B cell (primary cell): Measurements from ENCODE around the gene MRGPRX4. TPM values are rescaled to one million over a fixed set of nuclear protein-coding genes. Genes with fewer than 3 reads are reported as not detected.
A peak's percentile ranks its signal among the peaks of the same experiment; 100 is the strongest.

Experiments
- ATAC-seq: fragments of 200-7000 bp; cut with Tn5 transposase; one replicate; pipeline ENCODE4 v1.10.0; 2021; ENCODE audit warnings: low read depth, mild to moderate bottlenecking, moderate number of reproducible peaks, moderate library complexity
- CTCF ChIA-PET: fragments of 350-600 bp; sonication (Branson Sonifier 250); formaldehyde crosslinking; loops from one replicate; lab custom pipeline; 2021; ENCODE audit warnings: antibody characterized with exemption, inconsistent platforms; lab: Charles Lee
- POLR2A ChIA-PET: fragments of 350-600 bp; sonication (Branson Sonifier 250); formaldehyde crosslinking; loops from one replicate; lab custom pipeline; 2021; ENCODE audit warnings: antibody characterized with exemption; lab: Charles Lee
- DNase-seq: peaks from one replicate; pipeline ENCODE4 v3.0.0; 2013
- H2AFZ ChIP-seq: 2 replicates; pipeline ENCODE4 v1.6.1; 2012; ENCODE audit warnings: mild to moderate bottlenecking, low read depth, low read length; ENCODE audit not compliant: insufficient read depth, poor library complexity, severe bottlenecking
- H3K27ac ChIP-seq, 2 donors: 1 replicate in 1 of 2; 2 replicates in 1 of 2; pipeline ENCODE4 v1.5.1; 2012 to 2013; ENCODE audit warnings: low read length in 2 of 2, mild to moderate bottlenecking in 2 of 2, moderate library complexity in 1 of 2
- H3K27me3 ChIP-seq, 4 experiments: fragments of 200-600 bp in 1 of 4; sonication (generic) in 1 of 4; replicated peaks in 1 of 4; 1 replicate in 2 of 4; 2 replicates in 2 of 4; pipeline versions ENCODE4 v1.6.1 to v1.7.0; 2013 to 2016; ENCODE audit warnings: low read length in 3 of 4, mild to moderate bottlenecking in 2 of 4, mixed read lengths in 1 of 4, moderate library complexity in 1 of 4; ENCODE audit not compliant: insufficient read depth in 4 of 4, control insufficient read depth in 3 of 4; ENCODE audit errors: control extremely low read depth in 1 of 4
- H3K36me3 ChIP-seq, 2 experiments: replicated peaks in 1 of 2; 1 replicate in 1 of 2; 2 replicates in 1 of 2; pipeline versions ENCODE4 v1.6.1 to v1.7.1; 2013; ENCODE audit warnings: low read length in 1 of 2; ENCODE audit not compliant: insufficient read depth in 2 of 2, control insufficient read depth in 1 of 2; ENCODE audit errors: control extremely low read depth in 1 of 2, extremely low read depth in 1 of 2
- H3K4me1 ChIP-seq, 2 donors: fragments of 200-600 bp in 1 of 2; sonication (generic) in 1 of 2; 1 replicate in 1 of 2; 2 replicates in 1 of 2; pipeline versions ENCODE4 v1.5.1 to v1.6.1; 2013 to 2017; ENCODE audit warnings: low read length in 2 of 2; ENCODE audit not compliant: control insufficient read depth in 2 of 2, insufficient read depth in 2 of 2
- H3K4me2 ChIP-seq: replicated peaks from 2 replicates; pipeline ENCODE3; 2012; ENCODE audit warnings: mild to moderate bottlenecking, low read depth, low read length; ENCODE audit not compliant: poor library complexity, severe bottlenecking
- H3K4me3 ChIP-seq, 5 experiments: fragments of 200-600 bp in 1 of 5; sonication (generic) in 1 of 5; 1 replicate in 3 of 5; 2 replicates in 2 of 5; pipeline versions ENCODE4 v1.5.1 to v1.7.0; 2011 to 2016; ENCODE audit warnings: low read length in 4 of 5, mild to moderate bottlenecking in 4 of 5, low read depth in 2 of 5, control low read depth in 1 of 5, moderate library complexity in 1 of 5; ENCODE audit not compliant: insufficient read depth in 1 of 5; ENCODE audit errors: control extremely low read depth in 1 of 5, extremely low read depth in 1 of 5
- H3K79me2 ChIP-seq: fragments of 200-600 bp; sonication (generic); one replicate; pipeline ENCODE4 v1.6.0; 2016; ENCODE audit warnings: low read length; ENCODE audit not compliant: control insufficient read depth, insufficient read depth
- H3K9ac ChIP-seq: fragments of 200-600 bp; sonication (generic); 2 replicates; pipeline ENCODE4 v1.6.1; 2017; ENCODE audit warnings: mild to moderate bottlenecking, low read length, moderate library complexity
- H3K9me3 ChIP-seq, 3 donors: one replicate each; pipeline versions ENCODE4 v1.6.1 to v1.7.1; 2013; ENCODE audit warnings: low read length in 2 of 3; ENCODE audit not compliant: control insufficient read depth in 2 of 3, insufficient read depth in 1 of 3; ENCODE audit errors: control extremely low read depth in 1 of 3
- H4K20me1 ChIP-seq: 2 replicates; pipeline ENCODE4 v1.6.0; 2012; ENCODE audit warnings: mild to moderate bottlenecking, low read length; ENCODE audit not compliant: insufficient read depth, control insufficient read depth, poor library complexity, severe bottlenecking
- H3K27ac Mint-ChIP-seq: one replicate; pipeline ENCODE4 v1.8.0; 2021; ENCODE audit warnings: mixed read lengths
- H3K27me3 Mint-ChIP-seq: one replicate; pipeline ENCODE4 v1.8.0; 2021; ENCODE audit warnings: mixed read lengths
- H3K4me1 Mint-ChIP-seq: one replicate; pipeline ENCODE4 v1.8.0; 2021; ENCODE audit warnings: mixed read lengths
- H3K4me3 Mint-ChIP-seq: one replicate; pipeline ENCODE4 v1.8.0; 2021; ENCODE audit warnings: mixed read lengths
- H3K9me3 Mint-ChIP-seq: one replicate; pipeline ENCODE4 v1.8.0; 2022; ENCODE audit warnings: mixed read lengths; ENCODE audit not compliant: insufficient read depth
- CTCF ChIP-seq: fragments of 200-600 bp; IDR thresholded peaks from one replicate; pipeline ENCODE4 v1.8.0; 2022; ENCODE audit warnings: antibody characterized with exemption, mild to moderate bottlenecking
- EZH2 ChIP-seq: IDR thresholded peaks from 2 replicates; pipeline ENCODE4 v1.6.1; 2012; ENCODE audit warnings: borderline replicate concordance, low read depth, mild to moderate bottlenecking, moderate library complexity, low read length; ENCODE audit not compliant: insufficient read depth, poor library complexity, severe bottlenecking
- WGBS: methylation state at CpG from one replicate; pipeline ENCODE4 v1.1.5; 2013; ENCODE audit warnings: missing lambda C conversion rate; ENCODE audit not compliant: insufficient coverage; 5-methylcytosine and 5-hydroxymethylcytosine counted together
- intact Hi-C: fragments of 100-400 bp; cut with micrococcal nuclease; formaldehyde crosslinking; loops from one replicate; pipeline ENCODE4 v1.10.0; 2022
- polyA plus RNA-seq: library from polyadenylated mRNA; depleted of rRNA; stranded (reverse); fragments of >200 nt; gene quantifications from 2 replicates; pipeline ENCODE4 v1.2.3, GENCODE V29; 2012
- total RNA-seq, 2 donors: library from RNA; stranded (reverse); fragments of 120-200 nt in 1 of 2; gene quantifications; 1 replicate in 1 of 2; 2 replicates in 1 of 2; pipeline versions ENCODE4 v1.2.3 to v1.2.4, GENCODE V29; 2013 to 2022

MRGPRX4 gene
- total and polyA plus RNA-seq, 2 donors (not counting 1 experiment from before 2014, with no cell fraction given) = 0.12 TPM; not detected in 1

DNA sequence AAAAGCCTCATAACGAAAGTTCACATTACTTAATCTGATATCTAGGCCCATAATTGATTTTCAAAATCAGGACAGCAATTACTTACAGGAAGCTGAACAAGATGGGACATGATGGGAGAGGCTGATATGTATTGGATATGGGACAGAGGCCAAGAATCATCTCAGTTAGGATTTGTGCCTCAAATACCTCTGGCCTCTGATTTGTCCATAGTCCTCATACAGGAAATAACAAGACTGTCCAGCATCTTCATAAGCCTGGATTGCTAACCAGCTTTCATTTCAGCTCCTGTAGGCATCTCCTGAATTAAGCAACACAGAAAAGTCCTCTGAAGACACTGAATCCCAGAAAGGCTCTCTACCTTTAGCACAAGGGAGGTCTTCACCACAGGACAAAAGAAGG lies 4.3 kb upstream of the MRGPRX4 start:
- Mint-ChIP-seq H3K9me3 (peaks cover 2% of the 10 kb centered on the region), H3K4me1 (peaks cover 4% of the 10 kb centered on the region), H3K4me3 (no peak overlapping the region), H3K27ac (no peak overlapping the region), H3K27me3 (peaks cover 12% of the 10 kb centered on the region)
- H3K79me2 ChIP-seq = no peaks in the 10 kb centered on the region
- no peak overlapping the region for H3K4me3 ChIP-seq
- no peak overlapping the region for H3K9ac ChIP-seq
- peaks cover 0 to 3% (median 0%) of the 10 kb centered on the region in 3 donors for H3K9me3 ChIP-seq
- H3K27me3 ChIP-seq = peaks cover 0 to 3% (median 0%) of the 10 kb centered on the region in 4 experiments
- ChIA-PET CTCF (no interaction called here), POLR2A (no interaction called here)
- no peaks in the 10 kb centered on the region for H3K36me3 ChIP-seq
- H2AFZ ChIP-seq = no peak overlapping the region
- TF ChIP-seq CTCF (no peak), EZH2 (no peak)
- H3K4me1 ChIP-seq = no peaks in the 10 kb centered on the region
- no CpG with 5 or more reads among the region's 1 CpG for WGBS
- no peak overlapping the region for H3K27ac ChIP-seq
- ATAC-seq (no peak), DNase-seq (no peak)
- intact Hi-C loops = no loop called here
- no peak overlapping the region for H3K4me2 ChIP-seq
- H4K20me1 ChIP-seq = no peaks in the 10 kb centered on the region

- H4K20me1 ChIP-seq = no peaks in the 10 kb centered on the region
- no peak overlapping the region for H3K27ac ChIP-seq
- H3K4me3 Mint-ChIP-seq = no peak overlapping the region
- ChIA-PET CTCF (no interaction called here), POLR2A (no interaction called here)
- no peak for TF ChIP-seq EZH2
- peak; percentile 19 for TF ChIP-seq CTCF
- intact Hi-C loops = no loop called here
- DNase-seq (peak; percentile 41), ATAC-seq (no peak)
- peaks cover 2% of the 10 kb centered on the region for H3K9me3 Mint-ChIP-seq
- peaks cover 4% of the 10 kb centered on the region for H3K4me1 Mint-ChIP-seq
- H3K9ac ChIP-seq = no peak overlapping the region
- peaks cover 0 to 3% (median 2%) of the 10 kb centered on the region in 4 experiments for H3K27me3 ChIP-seq
- H2AFZ ChIP-seq = no peak overlapping the region
- H3K36me3 ChIP-seq = no peaks in the 10 kb centered on the region
- peaks cover 0 to 7% (median 0%) of the 10 kb centered on the region in 3 donors for H3K9me3 ChIP-seq
- peaks cover 27% of the 10 kb centered on the region for H3K27me3 Mint-ChIP-seq
- WGBS = 71% methylated on average over 3 of the region's 4 CpGs
- H3K27ac Mint-ChIP-seq = no peak overlapping the region
- no peak overlapping the region for H3K4me2 ChIP-seq
- no peaks in the 10 kb centered on the region for H3K79me2 ChIP-seq
- no peak overlapping the region for H3K4me3 ChIP-seq
- no peaks in the 10 kb centered on the region for H3K4me1 ChIP-seq
These were observed 1.1 kb upstream of the MRGPRX4 start for GRCh38 chr11:18171377-18172000.
